Measurements from ENCODE around the gene GRM8. TPM values are rescaled to one million over a fixed set of nuclear protein-coding genes. Genes with fewer than 3 reads are reported as not detected.

The GRM8 gene
- total RNA-seq, 3 donors from 2014 or later = not detected

GRCh38 chr7:126957443-126957842 is 295.3 kb downstream of the GRM8 start:
- intact Hi-C loops (cut with DNase I; ENCODE audit: low total_unique reads) = no loop called here
- Histone ChIP-seq H3K4me1 (no peaks in the 10 kb centered on the region), H3K27me3 (no peaks in the 10 kb centered on the region), H3K27ac (no peak overlapping the region), H3K9me3 (peaks cover 0 to 5% of the 10 kb centered on the region in 2 donors), H3K36me3 (no peaks in the 10 kb centered on the region), H3K4me3 (no peak overlapping the region)
- no peak for DNase-seq (ENCODE audit: low spot score in 2 of 2)
- TF ChIP-seq, protein P1, sequence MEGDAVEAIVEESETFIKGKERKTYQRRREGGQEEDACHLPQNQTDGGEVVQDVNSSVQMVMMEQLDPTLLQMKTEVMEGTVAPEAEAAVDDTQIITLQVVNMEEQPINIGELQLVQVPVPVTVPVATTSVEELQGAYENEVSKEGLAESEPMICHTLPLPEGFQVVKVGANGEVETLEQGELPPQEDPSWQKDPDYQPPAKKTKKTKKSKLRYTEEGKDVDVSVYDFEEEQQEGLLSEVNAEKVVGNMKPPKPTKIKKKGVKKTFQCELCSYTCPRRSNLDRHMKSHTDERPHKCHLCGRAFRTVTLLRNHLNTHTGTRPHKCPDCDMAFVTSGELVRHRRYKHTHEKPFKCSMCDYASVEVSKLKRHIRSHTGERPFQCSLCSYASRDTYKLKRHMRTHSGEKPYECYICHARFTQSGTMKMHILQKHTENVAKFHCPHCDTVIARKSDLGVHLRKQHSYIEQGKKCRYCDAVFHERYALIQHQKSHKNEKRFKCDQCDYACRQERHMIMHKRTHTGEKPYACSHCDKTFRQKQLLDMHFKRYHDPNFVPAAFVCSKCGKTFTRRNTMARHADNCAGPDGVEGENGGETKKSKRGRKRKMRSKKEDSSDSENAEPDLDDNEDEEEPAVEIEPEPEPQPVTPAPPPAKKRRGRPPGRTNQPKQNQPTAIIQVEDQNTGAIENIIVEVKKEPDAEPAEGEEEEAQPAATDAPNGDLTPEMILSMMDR (IDR thresholded peaks at IDR 0.05) = no peak
- TF ChIP-seq POLR2AphosphoS5 (IDR thresholded peaks at IDR 0.05) (no peak), POLR2A (IDR thresholded peaks at IDR 0.05) (no peak)

GRCh38 chr7:126953461-126953860 is 299.3 kb downstream of the GRM8 start:
- Histone ChIP-seq H3K27ac (no peak overlapping the region), H3K27me3 (no peaks in the 10 kb centered on the region), H3K9me3 (peaks cover 0 to 5% of the 10 kb centered on the region in 2 donors), H3K4me3 (no peak overlapping the region), H3K4me1 (no peaks in the 10 kb centered on the region), H3K36me3 (no peaks in the 10 kb centered on the region)
- intact Hi-C loops (cut with DNase I; ENCODE audit: low total_unique reads) = no loop called here
- DNase-seq (ENCODE audit: low spot score in 2 of 2) = no peak
- TF ChIP-seq POLR2A (IDR thresholded peaks at IDR 0.05) = no peak
- TF ChIP-seq POLR2AphosphoS5 (IDR thresholded peaks at IDR 0.05) = no peak
- TF ChIP-seq, protein P1 (IDR thresholded peaks at IDR 0.05) = no peak

- intact Hi-C loops (cut with DNase I; ENCODE audit: low total_unique reads) = no loop called here
- H3K36me3 ChIP-seq = no peaks in the 10 kb centered on the region
- no peak overlapping the region for H3K4me3 ChIP-seq
- H3K27me3 ChIP-seq = no peaks in the 10 kb centered on the region
- TF ChIP-seq POLR2AphosphoS5 (IDR thresholded peaks at IDR 0.05) = no peak
- TF ChIP-seq, protein P1 (IDR thresholded peaks at IDR 0.05) = no peak
- no peak for TF ChIP-seq POLR2A (IDR thresholded peaks at IDR 0.05)
- H3K9me3 ChIP-seq = no peaks in the 10 kb centered on the region
- no peak for DNase-seq (ENCODE audit: low spot score in 2 of 2)
- no peaks in the 10 kb centered on the region for H3K4me1 ChIP-seq
- no peak overlapping the region for H3K27ac ChIP-seq
Measured at GRCh38 chr7:126948664-126949063, 304.1 kb downstream of the GRM8 start.

DNA sequence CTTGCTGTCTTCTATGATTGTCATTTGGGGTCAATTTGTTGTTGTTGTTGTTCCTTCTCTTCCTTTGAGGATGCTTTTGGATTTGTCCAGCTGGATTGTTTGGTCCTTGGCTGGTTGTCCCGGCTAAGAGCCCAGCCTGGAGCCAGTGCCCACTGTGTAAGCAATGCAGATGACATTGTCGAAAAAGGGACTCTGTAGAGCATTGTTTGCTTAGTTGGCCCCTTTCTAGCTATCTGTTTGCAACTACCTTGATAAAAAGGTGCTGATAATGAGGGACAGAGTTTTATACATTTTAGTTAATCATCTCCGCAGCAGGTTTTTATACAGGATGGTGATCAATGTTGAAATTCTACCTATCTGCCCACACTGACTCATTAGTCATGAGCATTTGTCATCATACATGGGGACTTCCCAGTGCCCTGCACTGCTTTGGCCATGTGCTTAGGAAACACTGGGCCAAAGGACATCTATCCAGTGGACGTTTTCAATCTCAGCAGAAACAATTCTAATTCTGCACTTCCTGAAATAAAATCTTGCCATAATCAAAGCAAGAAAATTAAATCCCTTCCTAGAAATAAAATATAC is 311.9 kb downstream of the GRM8 start:
- no peak overlapping the region for H3K27ac ChIP-seq
- H3K4me3 ChIP-seq = no peak overlapping the region
- no peaks in the 10 kb centered on the region for H3K27me3 ChIP-seq
- H3K4me1 ChIP-seq = no peaks in the 10 kb centered on the region
- intact Hi-C loops (cut with DNase I; ENCODE audit: low total_unique reads) = no loop called here
- no peaks in the 10 kb centered on the region for H3K36me3 ChIP-seq
- no peak for DNase-seq (ENCODE audit: low spot score in 2 of 2)
- no peaks in the 10 kb centered on the region for H3K9me3 ChIP-seq
- TF ChIP-seq POLR2A (IDR thresholded peaks at IDR 0.05) = no peak
- TF ChIP-seq, protein P1 (IDR thresholded peaks at IDR 0.05) = no peak
- no peak for TF ChIP-seq POLR2AphosphoS5 (IDR thresholded peaks at IDR 0.05)

DNA sequence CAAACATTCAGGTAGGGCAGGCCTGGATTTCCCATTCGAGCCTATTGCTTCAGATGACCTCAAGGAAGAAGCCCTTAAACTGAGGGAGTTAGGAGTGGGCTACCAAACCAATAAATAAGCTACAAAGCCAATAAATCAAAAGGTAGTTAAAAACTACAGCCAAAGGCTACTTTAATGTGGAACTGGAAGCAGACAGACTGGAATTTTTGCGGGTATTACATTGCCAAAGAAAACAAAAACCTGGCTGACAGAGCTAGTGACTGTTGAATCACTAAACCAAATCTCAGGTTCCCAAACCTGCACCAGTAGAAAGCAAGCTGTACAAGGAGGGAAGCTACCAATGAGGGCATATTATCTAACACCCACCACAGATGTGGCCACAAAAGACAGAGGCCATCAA is 315.6 kb downstream of the GRM8 start:
- no peak overlapping the region for H3K27ac ChIP-seq
- TF ChIP-seq, protein P1 (IDR thresholded peaks at IDR 0.05) = no peak
- TF ChIP-seq POLR2AphosphoS5 (IDR thresholded peaks at IDR 0.05) = no peak
- TF ChIP-seq POLR2A (IDR thresholded peaks at IDR 0.05) = no peak
- no peak for DNase-seq (ENCODE audit: low spot score in 2 of 2)
- H3K27me3 ChIP-seq = no peaks in the 10 kb centered on the region
- intact Hi-C loops (cut with DNase I; ENCODE audit: low total_unique reads) = no loop called here
- H3K9me3 ChIP-seq = no peaks in the 10 kb centered on the region
- no peak overlapping the region for H3K4me3 ChIP-seq
- no peaks in the 10 kb centered on the region for H3K4me1 ChIP-seq
- no peaks in the 10 kb centered on the region for H3K36me3 ChIP-seq

Measured in breast epithelium (tissue), 4 donors.